CD4-positive, alpha-beta T cell treated with Interleukin-21 for 1 hour (primary cell): Measurements from ENCODE around the gene AUNIP.

Source experiments
- DNase-seq: peaks from one replicate; pipeline ENCODE4 v3.0.0-alpha.2; 2020

Gene AUNIP

DNA sequence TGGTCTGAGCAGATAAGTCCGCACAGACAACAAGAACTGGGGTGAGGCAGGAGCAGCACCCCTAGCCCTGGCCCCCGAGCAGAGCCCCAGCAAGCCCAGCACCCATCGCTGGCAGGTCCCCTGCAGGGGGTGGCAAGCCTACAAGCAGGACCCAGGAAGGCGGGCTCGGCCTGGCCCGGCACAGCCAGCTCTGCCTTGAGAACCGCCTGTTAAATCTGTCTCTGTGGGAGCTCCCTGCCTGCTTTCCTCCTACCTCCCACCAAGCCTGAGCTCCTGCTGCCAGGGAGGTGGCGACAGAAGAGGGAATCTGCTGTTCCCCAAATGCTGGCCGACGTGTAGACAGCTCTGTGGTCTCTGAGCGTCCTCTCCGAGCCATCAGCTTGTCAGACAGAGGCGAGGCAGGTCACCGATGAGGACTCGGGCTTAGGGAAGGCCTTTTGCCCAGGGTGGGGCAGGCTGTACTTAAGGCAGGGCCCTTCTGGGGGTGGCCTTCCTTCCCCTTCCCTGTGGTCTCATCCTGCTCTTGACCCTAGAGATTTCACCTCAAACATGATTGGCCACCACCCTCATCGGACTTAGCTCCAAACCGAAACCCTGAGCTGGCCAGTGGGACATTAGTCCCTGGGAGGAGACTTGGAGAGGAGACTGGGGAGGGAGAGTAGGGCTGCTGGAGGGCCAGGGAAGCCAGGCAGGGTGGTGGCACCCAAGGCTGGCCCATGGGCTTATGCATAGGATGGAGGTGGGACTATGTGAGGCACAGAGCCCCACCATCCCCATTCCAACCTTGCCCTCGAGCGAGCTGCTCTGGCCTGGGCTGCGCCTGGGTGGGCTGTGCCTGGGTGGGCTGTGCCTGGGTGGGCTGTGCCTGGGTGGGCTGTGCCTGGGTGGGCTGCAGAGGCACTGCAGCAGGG lies 51.5 kb downstream of the AUNIP start:
- DNase-seq, result no peak

DNA sequence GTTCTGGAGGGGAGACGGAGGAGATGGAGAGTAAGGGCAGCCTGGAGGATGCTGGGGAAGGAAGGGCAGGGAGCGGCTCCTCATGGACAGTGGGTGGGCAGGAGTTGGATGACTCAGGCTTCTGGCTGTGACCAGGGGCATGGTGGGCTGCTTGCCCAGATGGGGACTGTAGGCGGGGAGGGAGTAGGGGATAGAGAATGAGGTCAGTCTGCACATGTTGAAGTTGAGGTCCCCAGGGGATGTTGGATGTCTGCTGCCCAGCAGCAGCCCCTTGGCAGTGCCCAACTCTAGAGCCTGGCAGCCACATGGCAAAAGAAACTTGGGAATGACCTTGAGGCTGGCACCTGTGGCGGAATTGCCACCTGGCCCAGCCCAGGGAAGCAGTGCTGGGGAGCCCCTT lies 52.8 kb downstream of the AUNIP start:
- no peak for DNase-seq

DNA sequence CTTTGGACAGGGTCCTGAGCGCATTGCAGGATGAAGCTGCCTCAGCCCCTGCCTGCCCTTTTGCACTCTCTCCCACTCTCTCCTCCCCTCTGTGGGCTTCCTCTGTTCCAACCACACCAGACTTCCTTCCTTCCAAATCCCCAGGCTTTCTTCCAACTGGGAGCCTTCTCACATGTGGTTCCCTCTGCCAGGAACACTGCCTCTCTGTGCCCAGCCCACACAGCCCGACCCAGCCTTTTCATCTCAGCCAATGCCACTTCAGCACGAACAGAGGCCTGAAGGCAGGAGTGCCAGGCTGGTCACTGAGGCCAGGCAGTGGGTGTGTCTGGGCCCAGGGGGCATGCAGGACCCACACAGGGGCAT lies 53.4 kb downstream of the AUNIP start:
- no peak for DNase-seq

DNA sequence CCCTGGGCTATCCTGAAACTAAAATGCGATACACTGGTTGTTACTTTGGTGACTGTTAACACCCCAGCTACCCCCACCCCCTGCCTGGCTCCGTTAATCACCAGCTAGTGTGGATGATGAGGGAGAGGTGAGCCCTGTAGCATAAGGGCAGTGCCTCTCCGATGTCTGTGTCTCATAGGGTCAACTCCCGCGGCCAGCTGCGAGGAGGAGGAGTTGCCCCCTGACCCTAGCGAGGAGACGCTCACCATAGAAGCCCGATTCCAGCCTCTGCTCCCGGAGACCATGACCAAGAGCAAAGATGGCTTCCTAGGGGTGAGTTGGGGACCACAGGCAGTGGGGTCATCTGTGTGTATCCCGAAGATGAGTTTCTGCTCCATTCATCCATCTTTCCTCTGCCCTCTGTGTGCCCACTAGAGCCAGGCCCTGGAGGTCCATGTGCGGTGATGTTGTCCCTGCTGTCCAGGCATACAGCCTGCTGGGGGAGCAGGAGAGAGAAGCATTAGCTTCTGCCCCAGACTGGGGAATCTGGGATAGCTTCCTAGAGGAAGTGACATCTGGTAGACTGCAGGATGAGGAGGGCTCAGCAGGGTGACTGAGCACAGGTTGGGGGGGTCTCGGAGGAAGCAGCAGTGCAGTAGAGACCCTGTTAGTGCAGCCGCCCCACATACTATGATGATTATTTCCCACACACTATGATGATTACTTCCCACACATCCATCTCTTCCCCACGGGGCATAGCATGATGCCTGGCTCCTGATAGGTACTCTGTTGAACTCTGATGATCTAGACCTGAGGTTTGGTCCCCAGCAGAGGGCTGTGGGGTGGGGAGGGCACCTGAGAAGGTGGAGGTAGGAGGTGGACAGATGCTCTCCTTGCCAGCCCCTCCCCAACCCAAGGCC lies 54.0 kb downstream of the AUNIP start:
- no peak for DNase-seq

DNA sequence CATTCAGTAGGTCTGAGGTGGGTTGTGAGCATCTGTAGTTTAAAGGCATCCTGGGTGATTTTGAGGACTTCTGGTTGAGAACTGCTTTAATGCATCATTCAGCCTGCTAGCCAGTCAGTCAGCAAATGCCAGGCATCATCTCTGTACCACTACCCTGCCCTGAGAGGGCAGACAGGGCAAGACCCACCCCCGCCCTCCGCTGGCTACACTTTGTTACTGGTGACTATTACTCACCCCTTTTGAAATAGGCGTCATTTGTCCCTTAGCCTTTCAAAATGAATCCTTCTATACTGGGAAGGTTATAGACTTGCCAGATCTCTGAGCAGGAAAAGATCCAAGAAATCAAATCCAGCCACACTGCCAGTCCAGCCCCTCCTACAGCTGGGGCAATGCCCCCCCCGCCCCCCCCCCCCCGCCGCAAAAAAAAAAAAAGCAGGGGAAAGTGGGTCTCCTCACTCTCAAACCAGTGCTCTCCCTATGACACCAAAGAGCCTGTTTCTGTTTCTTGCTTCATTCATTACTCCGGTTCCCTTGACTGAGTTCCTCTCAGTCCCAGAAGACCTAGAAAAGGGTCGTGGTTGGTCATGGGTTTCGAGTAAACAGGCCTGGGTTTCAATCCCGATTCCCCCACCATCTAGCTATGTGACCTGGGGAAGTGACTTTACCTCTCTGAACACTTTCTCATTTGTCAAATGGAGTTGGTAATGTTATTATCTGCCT lies 54.9 kb downstream of the AUNIP start:
- DNase-seq, result no peak

DNA sequence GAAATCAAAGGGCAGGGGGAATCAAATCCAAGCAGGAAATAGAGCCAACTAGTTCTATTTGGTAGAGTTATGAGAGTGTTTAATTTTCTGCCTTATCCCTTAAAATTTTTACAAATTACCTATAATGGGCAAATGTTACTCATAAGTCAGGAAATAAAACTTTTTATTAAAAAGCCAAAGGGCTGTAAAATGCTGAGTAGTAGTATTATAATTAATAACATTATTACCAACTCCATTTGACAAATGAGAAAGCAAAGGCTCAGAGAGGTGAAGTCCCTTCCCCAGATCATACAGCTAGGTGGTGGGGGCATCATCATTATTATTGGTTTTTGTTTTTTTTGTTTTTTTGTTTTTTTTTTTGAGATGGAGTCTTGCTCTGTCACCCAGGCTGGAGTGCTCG lies 55.9 kb downstream of the AUNIP start:
- no peak for DNase-seq

DNA sequence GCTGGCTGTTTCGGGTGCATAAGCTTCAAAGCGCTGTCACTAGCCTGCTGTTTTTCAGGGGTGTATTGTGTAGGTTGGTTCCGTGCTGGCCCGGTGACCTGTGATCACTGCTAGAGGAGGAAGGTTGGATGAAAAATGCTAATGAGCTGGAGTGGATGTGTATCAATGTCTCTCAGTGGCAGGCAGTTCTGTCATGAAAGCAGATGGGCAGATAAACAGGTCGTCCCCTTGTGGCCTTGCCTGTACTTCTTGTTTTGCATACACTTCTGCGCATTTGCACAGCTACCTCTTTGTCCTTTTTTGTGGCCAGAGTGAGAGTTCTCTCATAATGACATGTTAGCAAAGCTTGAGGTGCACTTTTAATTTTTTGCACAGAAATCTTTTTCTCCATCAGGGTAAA lies 56.3 kb downstream of the AUNIP start:
- peak; percentile 21 for DNase-seq

DNA sequence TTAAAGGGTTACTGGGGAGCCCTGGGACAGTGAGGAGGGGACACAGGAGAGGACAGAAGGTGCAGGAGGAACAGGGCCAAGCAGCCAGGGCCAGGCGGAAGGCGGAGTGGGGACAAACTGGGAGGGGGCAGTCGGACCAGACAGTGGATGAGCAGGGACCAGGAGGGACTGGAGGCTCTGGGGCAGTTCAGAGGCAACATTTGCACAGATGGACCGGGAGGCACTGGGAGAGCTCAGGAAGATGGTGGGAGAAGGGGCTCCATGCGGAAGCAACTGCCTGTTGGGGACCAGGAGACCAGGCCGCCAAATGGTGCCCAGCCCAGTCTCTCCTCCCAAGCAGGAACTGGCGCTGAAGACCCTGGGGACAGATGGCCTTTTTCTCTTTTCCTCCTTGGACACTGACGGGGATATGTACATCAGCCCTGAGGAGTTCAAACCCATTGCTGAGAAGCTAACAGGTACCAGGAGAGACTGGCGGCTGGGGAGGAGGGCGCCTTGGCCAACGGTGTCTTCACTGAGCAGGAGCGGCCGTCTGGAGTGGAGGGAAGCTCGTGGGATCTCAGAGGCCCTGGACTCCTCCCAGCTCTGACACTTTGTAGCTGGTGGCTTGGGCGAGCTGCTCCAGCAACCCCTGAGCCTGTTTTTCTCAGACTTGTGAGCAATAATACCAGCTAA lies 58.4 kb downstream of the AUNIP start:
- DNase-seq, result no peak

DNA sequence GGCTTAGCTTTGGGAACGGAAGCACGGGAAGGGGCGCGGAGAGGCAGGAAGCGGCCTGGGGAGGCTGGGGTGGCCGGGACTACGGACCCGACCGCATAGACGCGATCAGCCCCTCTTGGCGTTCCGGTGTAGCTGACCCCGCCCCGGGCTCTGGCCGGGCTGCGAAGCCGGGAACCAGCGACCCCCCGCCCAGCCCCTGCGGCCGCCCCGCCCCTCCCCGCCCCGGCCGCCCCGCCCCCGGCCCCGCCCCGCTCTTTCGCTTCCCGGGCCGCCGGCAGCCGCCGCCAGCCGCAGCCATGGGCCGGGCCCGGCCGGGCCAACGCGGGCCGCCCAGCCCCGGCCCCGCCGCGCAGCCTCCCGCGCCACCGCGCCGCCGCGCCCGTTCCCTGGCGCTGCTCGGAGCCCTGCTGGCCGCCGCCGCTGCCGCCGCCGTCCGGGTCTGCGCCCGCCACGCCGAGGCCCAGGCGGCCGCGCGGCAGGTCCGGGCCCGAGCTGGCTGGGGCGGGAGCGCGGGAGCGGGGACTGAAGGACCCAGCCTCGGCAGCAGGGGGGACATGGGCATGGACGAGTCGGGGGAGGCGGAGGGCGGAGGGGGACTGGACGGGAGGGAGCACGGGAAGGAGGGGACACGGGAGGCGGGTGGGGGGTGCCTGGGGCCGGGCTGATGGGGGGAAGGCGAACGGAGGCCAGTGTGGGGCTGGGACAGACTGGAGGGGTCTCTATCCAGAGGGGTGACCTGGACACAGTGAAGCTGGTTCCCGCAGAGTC lies 59.1 kb downstream of the AUNIP start, which contains the start of gene SELENON:
Gene SELENON, plus strand, starts transcription at position 259 of the 768 bp plus-strand sequence. Its CDS starts 38 bp downstream, at position 297.
- DNase-seq, result peak; percentile 47

DNA sequence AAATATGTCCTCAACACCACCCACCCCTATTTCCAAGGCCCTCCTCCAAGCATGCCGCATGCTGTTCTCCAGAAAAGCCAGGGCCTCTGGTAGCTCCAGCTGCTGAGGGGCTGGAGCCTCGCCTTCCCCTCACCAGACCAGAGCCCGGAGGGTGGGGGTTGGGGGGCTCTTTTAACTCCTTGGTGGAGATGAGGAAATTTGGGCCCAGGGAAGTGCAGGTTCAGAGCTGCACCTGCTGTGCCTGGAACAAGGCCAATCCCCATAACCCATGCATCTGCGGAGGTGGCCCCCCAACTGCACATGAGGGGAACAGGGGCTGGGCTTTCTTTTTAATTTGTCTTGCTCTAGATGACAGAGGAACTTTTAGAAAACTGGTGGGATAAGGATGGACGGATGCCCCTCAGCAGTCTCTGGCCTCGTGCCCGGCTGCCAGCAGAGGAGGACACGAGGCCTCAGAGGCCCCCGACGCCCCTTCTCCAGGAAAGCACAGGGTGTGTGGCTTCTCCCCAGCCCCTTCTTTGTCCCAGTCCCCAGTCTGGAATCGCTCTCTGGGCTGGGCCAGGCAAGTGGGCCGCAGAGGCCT lies 59.8 kb downstream of the AUNIP start:
- DNase-seq, result no peak

DNA sequence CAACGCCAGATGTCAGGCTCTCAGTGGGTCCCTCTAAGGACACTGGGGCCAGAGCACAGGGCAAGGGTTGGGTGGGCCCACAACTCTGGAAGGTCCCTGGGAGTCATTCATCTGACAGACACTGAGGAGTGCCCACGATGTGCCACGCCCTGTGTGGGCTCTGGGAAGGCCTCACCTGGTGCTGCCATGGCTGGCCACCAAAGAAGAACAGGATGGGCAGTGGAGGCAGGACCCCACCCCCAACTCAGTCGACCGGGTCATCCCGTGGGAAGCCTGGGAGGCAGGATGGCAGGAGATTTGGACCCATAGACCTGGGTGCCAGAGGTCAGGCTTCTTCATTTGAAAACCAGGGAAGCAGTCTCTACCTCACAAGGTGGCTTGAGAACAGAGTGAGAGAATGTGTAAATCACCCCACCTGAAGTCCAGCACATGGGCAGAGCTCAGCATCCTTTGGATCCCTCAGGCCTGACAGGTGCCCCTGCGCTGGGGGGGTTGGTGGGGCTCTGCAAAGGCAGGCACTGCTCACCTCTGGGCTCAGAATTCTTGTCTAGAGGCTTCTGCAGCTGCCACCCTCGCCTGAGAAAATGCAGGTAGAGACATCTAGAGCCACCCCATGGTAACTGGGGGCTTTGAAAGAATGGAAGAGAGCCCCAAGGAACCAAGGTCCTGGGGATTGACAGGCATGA lies 60.4 kb downstream of the AUNIP start:
- DNase-seq, result no peak

DNA sequence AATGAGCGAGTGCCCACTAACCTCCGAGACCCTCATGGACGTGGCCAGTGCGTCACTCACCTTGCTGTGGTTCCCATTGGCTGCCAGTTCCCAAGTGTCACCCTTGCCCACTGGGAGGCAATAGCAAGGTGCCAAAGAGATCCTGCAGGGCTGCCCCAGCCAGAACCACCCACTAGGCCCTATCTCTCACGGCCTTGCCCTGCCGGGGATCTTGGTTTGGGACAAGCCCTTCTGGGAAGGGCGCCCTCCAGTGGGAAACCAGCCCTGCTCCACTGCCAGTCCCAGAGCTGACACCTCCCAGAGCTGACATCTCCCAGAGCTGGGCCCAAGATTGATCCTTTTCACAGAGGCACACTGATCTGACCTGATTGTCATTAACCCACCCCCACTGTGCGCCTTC lies 61.3 kb downstream of the AUNIP start:
- peak; percentile 29 for DNase-seq

DNA sequence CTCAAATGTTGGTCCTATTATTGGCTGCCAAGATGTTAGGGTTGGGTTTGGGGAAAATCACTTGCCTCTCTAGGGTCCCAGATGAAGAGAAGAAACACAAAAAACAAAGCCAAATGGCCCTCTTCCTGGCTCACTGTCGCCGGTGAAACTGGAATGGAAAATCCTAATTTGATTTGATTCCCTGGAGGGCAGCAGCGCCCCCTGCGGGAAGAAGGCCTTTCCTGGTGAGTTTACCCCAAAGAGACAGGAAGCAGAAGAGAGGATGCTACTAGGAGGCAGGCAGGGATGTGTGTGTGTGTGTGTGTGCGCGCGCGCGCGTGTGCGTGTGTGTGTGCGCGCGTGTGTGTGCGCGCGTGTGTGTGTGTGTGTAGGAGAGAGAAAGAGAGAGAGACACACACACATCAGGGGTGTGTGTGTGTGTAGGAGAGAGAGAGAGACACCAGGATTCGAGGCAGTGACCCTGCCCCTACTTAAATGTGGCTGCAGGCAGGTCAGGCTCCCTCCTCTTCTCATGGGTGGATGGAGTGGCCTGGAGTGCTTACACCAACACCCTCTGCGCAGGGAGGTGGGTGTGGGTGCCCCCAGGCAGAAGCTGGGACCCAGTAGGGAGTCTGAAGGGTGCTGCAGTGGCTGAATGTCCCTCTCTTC lies 62.3 kb downstream of the AUNIP start:
- DNase-seq, result peak; percentile 84

DNA sequence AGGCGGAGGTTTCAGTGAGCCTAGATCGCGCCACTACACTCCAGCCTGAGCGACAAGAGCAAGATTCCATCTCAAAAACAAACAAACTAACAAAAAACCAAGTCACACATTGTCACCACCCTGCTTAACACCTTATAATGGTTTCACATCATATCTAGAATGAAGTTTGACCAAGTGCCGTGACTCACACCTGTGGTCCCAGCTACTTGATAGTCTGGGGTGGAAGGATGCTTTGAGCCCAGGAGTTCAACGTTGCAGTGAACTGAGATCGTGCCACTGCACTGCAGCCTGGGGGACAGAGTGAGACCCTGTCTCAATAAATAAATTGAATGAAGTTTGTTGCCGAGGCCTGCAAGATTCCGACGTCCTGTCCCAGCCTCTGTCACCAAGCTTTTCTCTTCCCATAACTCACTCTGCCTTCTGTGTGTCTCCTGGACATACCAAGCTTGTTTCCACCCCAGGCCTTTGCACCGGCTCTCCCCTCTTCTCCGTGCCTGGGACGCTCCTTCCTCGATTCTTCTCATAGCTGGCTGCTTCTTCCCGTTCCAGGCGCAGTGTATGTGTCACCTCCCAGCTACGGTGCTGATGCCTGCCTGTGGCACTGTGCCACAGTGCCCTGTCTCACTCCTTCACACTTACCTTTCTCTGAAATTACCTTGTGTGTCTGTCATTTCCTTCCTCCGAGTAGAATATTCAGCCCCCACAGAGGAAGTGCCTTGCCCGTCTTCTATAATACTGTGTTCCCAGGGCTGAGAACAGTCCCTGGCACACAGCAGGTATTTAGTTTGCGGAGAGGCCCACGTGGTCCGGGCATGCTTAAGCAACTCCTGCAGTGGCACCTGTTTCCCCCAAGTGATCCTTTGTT lies 63.1 kb downstream of the AUNIP start:
- DNase-seq, result peak; percentile 65

DNA sequence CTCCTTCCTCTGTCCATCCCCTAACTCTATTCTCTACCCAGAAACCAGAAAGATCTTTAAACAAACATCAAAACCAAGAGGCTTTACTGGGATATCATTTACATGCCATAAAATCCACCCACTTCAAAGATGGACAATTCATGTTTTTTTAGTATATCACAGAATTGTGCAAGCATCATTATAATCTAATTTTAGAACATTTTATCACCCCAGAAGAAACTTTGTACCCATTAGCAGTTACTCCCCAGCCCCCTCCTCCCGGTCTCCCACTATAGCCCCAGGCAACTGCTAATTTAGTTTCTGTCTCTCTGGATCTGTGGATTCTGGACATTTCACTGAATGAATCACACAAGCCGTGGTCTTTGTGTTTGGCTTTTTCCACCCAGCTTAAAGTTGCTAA lies 64.0 kb downstream of the AUNIP start:
- no peak for DNase-seq

DNA sequence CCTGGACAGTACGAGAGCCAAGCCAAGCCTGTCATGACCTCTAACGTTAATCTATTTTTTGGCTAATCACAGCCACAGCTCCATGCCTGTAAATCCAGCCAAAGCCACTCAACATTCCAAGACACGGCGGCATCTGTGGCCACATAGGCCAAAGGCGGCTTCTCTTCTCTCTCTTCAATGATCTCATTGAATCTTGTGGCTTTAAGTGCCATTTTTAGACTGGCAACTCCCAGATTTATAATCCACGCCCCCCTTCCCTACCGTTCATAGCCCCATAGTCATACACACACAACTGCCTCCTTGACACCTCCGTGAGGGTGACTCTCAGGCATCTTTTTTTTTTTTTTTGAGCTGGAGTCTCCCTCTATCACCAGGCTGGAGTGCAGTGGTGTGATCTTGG lies 64.9 kb downstream of the AUNIP start:
- no peak for DNase-seq

DNA sequence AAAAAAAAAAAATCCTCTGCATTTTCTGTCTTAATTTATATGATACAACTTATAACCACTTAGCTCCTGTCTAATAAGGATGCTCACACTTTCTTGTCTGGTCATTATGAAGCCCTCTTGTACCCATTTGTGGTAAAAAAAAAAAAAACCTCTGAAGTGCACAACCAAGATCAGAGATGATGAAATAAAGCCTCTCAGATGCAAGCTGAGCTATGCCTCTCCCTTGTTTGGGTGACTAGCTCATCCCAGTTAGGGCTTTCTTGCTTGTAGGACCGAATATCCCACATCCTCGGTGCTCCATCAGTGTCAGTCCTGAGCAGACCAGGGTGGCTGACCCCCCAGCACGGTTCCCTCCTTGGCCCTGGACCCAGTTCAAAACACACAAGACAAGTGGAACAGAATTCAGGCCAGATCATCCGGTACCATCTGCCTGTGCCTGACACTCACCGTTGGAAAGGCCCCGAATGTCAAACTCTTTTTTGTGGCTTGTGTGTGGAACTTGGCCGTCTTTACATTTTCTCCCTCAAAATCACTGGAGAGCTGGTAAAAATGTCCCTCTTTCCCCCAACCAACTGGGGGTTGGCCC lies 65.6 kb downstream of the AUNIP start:
- DNase-seq, result no peak

DNA sequence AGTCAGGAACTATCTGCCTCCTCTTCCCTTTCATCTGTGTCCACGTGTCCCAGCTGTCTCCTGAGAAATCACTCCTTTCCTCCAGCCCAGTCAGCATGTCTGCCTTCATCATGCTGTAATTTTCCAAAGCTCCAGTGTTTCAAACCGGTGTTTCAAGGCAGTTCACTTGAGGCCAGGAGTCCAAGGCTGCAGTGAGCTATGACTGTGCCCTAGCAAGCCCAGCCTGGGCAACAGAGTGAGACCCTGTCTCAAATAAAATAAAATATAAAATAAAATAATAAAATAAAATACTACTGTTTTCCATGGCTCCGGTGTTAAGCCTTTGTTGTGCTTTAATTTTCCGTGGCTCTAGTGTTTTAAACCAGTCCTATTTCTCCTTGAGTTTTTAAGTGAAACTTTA lies 67.1 kb downstream of the AUNIP start:
- no peak for DNase-seq

DNA sequence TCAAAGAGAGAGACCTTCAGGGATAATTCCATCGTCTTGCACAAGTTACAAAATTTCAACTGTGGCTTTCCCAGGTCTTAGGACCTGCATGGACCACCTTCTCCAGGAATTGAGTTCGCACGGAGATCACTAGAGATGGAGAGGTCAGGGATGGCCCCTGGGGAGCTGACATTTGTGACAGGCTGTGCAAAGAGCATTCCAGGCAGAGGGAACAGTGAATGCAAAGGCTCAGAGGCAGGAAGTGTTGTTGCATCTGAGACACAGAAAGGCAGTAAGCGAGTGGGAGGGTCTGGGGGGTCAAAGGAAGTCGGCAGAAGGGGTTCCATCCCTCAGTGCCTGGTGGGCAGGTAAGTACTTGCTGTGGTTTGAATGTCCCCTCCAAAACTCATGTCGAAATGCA lies 68.8 kb downstream of the AUNIP start:
- no peak for DNase-seq
